Stimulated activated CD4-positive, alpha-beta T cell treated with anti-CD3 and anti-CD28 coated beads, Interleukin-2, amount 100 ng/mL, for 4 hours (primary cell): ENCODE data around the gene COQ10A.
A peak's percentile ranks its signal among the peaks of the same experiment; 100 is the strongest.

Source experiments
- DNase-seq: peaks from one replicate; pipeline ENCODE4 v3.0.0-alpha.2; 2020; ENCODE audit warnings: low read depth

Gene COQ10A

GRCh38 chr12:56315622-56316473 lies 49.1 kb downstream of the COQ10A start, which contains the start of gene CNPY2:
Gene CNPY2 (minus strand): TSS chr12:56315988. CDS start chr12:56315217, 771 bp downstream.
- DNase-seq, result peak; percentile 85

GRCh38 chr12:56317675-56318074 lies 50.9 kb downstream of the COQ10A start:
- DNase-seq, result no peak
